Measurements from ENCODE around the gene TCL1A.
"Not testable (repeated sequence)": the region's sequence is repeated elsewhere in the genome, so short reads cannot be mapped to it uniquely, and the experiment has no call there.

TCL1A gene

GRCh38 chr14:95713596-95714371 is at the start of gene TCL1A:
Gene TCL1A (minus strand): TSS chr14:95714125. CDS start chr14:95714066, 59 bp downstream.
- FAIRE-seq = no peak

GRCh38 chr14:95763032-95763431 is 49.1 kb upstream of the TCL1A start:
- FAIRE-seq = not testable (repeated sequence)

- no peak for FAIRE-seq
These were observed 47.5 kb upstream of the TCL1A start for GRCh38 chr14:95761436-95761835.

GRCh38 chr14:95760596-95760995 is 46.7 kb upstream of the TCL1A start:
- no peak for FAIRE-seq

GRCh38 chr14:95759941-95760340 is 46.0 kb upstream of the TCL1A start:
- FAIRE-seq = no peak

GRCh38 chr14:95758331-95758730 is 44.4 kb upstream of the TCL1A start:
- FAIRE-seq = no peak

GRCh38 chr14:95756751-95757150 is 42.8 kb upstream of the TCL1A start:
- no peak for FAIRE-seq

- FAIRE-seq = no peak
These were observed 42.2 kb upstream of the TCL1A start for GRCh38 chr14:95756127-95756526.

GRCh38 chr14:95741781-95742180 is 27.9 kb upstream of the TCL1A start:
- FAIRE-seq = no peak

GRCh38 chr14:95741038-95741490 is 27.1 kb upstream of the TCL1A start:
- FAIRE-seq = no peak

GRCh38 chr14:95739356-95739755 is 25.4 kb upstream of the TCL1A start:
- no peak for FAIRE-seq

GRCh38 chr14:95733212-95733611 is 19.3 kb upstream of the TCL1A start:
- FAIRE-seq = no peak

GRCh38 chr14:95730126-95730525 is 16.2 kb upstream of the TCL1A start:
- FAIRE-seq = no peak

- FAIRE-seq = not testable (repeated sequence)
These were observed 15.6 kb upstream of the TCL1A start for GRCh38 chr14:95729402-95730028.

- FAIRE-seq = no peak
These were observed 13.3 kb upstream of the TCL1A start for GRCh38 chr14:95727056-95727700.

GRCh38 chr14:95725685-95726336 is 11.9 kb upstream of the TCL1A start:
- FAIRE-seq = no peak

- peak; percentile 79 for FAIRE-seq
These were observed 8.7 kb upstream of the TCL1A start for GRCh38 chr14:95722525-95723190.

- no peak for FAIRE-seq
These were observed 1.5 kb downstream of the TCL1A start for GRCh38 chr14:95712398-95712797.

GRCh38 chr14:95711476-95712176 is 2.3 kb downstream of the TCL1A start:
- no peak for FAIRE-seq

GRCh38 chr14:95710106-95710505 is 3.8 kb downstream of the TCL1A start:
- FAIRE-seq = no peak

- FAIRE-seq = no peak
These were observed 6.6 kb downstream of the TCL1A start for GRCh38 chr14:95707327-95707726.

- FAIRE-seq = no peak
These were observed 8.4 kb downstream of the TCL1A start for GRCh38 chr14:95705518-95705917.
